ENCODE measurements around the gene NPAS4.

Gene NPAS4

GRCh38 chr11:66473608-66474515 lies 53.0 kb downstream of the NPAS4 start:
- Histone ChIP-seq H3K27me3 (peaks cover 5% of the 10 kb centered on the region), H3K27ac (no peak overlapping the region), H3K9me3 (no peaks in the 10 kb centered on the region), H3K4me1 (ENCODE audit: control insufficient read depth in 1 of 2, insufficient read depth in 1 of 2, low read depth in 1 of 2, low read length in 1 of 2) (peaks cover under 1% of the 10 kb centered on the region in 2 experiments), H3K4me3 (ENCODE audit: low read depth in 1 of 2, low read length in 1 of 2) (no peak overlapping the region), H3K36me3 (no peaks in the 10 kb centered on the region)
- TF ChIP-seq CTCF (IDR thresholded peaks at IDR 0.05): no peak

GRCh38 chr11:66475349-66476172 lies 54.7 kb downstream of the NPAS4 start:
- no peak for TF ChIP-seq CTCF (IDR thresholded peaks at IDR 0.05)
- no peak overlapping the region for H3K4me3 ChIP-seq (ENCODE audit: low read depth in 1 of 2, low read length in 1 of 2)
- H3K36me3 ChIP-seq: no peaks in the 10 kb centered on the region
- H3K4me1 ChIP-seq (ENCODE audit: control insufficient read depth in 1 of 2, insufficient read depth in 1 of 2, low read depth in 1 of 2, low read length in 1 of 2): peaks cover 14 to 15% of the 10 kb centered on the region in 2 experiments
- H3K27me3 ChIP-seq: no peaks in the 10 kb centered on the region
- H3K9me3 ChIP-seq: no peaks in the 10 kb centered on the region
- no peak overlapping the region for H3K27ac ChIP-seq
